ENCODE measurements around the gene SRP14.

The SRP14 gene

DNA sequence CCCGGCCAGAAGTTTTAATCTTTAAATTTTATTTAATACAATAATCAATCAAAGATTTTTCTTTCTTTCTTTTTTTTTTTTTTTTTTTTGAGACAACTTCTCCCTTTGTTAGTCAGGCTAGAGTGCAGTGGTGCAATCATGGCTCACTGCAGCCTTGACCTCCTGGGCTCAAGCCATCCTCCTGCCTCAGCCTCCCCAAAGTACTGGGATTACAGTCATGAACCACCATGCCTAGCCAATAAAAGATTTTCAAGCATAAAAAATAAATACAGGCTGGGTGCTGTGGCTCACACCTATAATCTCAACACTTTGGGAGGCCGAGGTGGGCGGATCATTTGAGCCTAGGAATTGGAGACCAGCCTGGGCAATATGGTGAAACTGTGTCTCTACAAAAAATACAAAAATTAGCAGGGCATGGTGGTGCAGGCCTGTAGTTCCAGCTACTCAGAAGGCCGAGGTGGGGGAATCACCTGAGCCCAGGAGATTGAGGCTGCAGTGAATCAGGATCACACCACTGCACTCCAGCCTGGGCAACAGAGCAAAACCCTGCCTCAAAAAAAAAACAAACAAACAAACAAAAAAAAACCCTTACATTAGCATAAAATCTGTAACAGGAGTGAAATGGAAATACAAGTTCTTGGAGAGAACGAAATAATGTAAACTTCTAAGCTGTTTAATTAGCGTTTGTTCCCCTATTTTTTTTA, 29.1 kb upstream of the SRP14 start:
- DNase-seq (ENCODE audit: low read depth in 3 of 3): no peak

DNA sequence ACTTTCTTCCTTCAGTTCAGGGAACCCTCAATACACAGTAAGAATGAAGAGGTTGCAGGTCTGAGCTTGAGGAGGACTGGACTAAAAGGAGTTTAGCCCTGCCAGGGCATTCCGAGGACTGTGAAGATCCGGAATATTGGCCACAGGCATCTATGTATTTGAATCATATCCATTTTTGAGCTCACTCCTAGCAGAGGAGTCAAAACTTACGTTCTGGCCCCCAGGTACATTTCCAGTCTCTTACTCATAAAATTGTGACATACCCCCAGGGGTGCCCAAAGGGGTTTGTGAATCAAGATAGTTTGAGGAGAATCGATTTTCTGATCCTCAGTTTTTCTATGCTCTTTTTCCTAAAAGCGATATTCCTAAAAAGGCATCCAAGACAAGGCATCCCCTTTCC, 27.6 kb upstream of the SRP14 start:
- no peak for DNase-seq (ENCODE audit: low read depth in 3 of 3)

DNA sequence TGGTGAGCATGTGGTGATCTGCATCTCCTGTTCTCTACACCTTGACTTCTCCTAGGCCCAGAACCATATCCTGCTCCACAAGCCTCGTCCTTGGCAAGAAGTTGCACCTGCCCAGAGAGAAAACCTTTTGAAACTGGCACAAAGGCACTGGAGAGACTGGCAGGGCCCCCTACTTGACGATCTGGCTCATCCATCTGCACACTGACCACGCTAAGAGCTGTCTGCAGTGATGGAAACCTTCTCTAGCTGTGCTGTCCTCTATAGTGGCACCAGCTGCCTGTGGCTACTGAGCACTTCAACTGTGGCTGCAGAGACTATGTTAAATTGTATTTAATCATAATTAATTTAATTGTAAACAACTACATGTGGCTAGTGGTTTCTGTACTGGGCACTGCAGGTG, 26.2 kb upstream of the SRP14 start:
- no peak for DNase-seq (ENCODE audit: low read depth in 3 of 3)

DNA sequence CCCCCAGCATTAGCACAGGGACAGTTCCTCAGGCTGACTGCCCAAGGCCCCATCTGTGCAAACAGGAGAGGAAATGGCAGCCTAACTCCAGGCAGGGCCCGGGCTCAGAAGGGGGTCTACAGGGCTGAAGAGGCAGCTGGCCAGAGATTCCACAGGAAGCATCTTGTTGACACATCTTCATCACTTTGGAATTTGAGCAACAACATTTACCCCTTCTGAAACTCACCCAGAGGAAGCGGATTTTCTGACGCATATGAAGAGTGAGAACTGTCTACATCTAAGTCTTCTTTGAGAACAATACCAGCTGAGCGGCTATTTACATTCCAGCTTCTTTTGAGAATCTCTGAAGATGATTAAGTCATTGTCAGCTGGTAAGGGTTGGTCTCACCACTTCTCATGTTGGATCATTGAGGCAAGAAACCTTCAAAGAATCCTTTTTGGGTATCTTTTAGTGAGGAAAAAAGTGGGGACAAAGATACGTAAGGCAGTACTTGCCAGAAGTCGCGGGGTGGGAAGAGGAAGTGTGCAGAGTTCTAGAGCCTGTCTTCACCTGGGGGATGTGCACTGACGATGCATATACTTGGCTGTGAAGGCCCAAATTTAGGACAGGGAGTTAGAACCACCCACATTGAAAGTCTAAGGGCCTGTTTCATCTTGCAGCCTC, 25.4 kb upstream of the SRP14 start:
- DNase-seq (ENCODE audit: low read depth in 3 of 3): no peak

DNA sequence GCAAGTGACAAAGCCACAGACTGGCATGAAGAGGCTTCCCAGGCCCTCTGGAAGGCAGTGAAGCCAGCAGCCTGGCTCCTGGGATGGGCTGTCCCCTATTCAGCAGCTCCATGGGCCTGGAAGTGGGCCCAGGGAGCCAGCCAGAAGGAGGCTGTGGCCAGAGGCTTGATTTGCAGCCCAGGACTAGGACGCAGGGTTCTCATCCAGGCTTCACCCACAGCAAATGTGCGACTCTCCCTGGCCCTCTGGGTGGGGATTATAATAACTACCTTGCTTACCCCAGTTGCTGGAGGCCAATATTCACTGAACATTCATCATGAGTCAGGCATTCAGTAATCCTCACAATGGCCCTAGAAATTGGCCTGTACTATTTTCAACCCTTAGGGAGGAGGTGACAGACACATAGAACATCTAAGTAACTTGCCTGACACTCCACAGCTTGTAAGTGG, 24.6 kb upstream of the SRP14 start:
- DNase-seq (ENCODE audit: low read depth in 3 of 3): no peak

DNA sequence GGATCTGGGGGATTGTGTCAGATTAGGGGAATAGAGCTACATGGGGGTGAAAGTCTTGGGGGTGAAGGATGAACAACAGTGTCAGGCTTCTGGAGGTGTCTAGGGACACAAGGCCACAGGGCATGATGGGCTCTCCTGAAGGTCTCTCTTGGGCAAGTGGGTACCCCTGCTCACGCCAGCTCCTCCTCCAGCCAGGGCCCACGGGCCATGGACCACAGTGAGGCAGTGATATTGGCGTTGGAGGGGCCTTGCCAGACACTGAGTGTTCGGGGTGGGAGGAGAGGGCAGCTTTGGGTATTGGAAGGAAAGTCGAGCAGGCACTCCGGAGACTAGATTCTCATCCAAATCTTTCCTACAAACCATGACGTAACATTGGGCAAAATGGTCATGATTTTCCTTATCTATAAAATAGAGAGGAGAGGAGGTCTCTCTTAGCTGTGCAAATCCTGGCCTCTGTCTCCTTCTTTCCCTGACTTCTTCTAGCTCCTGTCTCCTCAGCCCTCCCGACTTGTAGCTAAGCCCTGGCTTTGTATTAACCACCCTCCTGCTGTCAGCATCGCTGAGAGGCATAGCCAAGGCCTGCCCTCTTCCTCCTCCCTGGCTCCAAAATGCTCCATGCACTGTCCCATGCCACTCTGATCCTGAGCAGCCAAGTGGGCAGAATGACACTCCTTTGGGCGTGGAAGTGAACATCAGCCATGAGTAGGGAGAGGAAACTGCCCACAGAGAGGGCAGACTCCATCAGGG, 24.0 kb upstream of the SRP14 start:
- DNase-seq (ENCODE audit: low read depth in 3 of 3): no peak

DNA sequence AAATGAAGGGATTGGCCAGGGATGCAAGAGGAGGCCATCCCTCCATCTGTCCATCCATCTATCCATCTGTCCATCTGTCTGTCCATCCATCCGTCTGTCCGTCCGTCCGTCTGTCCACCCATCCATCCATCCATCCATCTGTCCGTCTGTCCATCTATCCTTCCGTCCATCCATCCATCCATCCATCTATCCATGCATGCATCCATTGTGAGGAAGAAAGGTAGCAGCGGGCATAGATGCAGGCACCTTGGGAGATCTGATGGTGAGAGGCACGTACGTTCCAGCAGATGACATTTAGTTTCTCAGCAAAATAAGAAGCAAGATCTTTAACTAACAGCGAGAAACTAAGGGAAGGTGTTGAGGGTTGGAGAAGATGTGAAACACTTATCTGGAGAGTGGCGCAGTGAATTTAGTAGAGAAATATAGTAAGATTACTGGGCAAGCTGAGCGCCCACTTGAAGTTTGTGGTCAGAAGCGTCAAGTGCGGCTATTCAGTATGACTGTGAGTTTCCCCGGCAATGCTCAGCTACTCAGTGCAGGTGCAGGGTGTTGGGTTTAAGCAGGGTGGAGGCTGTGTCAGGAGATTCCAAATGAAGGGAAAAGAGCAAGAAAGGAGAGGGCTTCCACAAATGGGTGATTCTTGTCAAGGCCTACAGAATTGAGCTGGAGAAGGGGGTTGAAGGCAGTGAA, 22.4 kb upstream of the SRP14 start:
- DNase-seq (ENCODE audit: low read depth in 3 of 3): no peak

DNA sequence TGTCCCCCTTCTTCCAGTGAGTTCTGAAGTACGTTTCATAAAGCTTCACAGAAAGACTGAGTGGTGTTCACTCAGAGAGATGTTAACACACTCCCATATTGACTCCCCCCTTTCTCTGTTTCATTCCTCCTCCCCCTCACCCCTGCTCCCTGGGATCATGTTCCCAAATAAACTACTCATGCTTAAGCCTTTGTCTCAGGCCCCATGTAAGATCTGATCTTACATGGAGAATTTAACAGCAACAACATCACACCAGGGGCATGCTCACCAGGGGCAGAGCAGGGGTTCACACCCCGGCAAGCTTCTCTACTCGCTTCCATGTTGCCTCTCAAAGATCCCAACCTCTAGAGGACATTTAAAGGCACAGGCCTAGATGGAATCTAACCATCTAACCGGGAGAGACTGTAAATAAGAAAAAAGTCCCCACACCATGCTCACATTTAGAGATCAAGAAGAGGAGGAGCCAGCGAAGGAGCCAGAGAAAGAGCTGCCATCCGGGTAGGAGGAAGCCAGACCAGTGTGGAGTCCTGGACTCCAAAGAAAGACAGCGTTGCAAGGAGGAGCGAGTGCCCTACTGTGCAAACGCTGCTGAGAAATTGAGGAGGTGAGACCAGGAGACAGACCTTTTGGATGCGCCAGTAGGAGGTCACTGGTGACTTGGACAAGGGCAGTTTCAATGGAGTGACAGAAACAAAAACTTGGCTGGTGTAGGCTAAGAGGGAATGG, 21.4 kb upstream of the SRP14 start:
- no peak for DNase-seq (ENCODE audit: low read depth in 3 of 3)

DNA sequence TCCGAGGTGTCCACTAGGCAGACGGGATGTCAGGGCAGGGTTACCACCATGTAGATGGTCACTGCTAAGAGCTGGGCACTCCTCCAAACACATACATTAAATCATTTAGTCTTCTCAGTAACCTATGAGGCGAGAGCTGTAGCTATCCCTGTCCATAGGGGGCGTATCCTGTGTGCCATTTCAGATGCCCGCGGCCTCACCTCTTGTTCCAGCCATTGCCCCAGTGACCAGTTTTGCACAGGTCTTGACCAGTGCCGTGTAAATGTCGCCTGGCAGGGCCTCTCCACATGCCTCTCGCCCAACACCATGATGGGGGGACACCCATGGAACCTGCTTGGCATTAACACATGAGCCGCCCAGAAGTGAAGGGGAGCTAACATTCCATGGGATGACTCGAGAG, 20.8 kb upstream of the SRP14 start:
- DNase-seq (ENCODE audit: low read depth in 3 of 3): no peak

DNA sequence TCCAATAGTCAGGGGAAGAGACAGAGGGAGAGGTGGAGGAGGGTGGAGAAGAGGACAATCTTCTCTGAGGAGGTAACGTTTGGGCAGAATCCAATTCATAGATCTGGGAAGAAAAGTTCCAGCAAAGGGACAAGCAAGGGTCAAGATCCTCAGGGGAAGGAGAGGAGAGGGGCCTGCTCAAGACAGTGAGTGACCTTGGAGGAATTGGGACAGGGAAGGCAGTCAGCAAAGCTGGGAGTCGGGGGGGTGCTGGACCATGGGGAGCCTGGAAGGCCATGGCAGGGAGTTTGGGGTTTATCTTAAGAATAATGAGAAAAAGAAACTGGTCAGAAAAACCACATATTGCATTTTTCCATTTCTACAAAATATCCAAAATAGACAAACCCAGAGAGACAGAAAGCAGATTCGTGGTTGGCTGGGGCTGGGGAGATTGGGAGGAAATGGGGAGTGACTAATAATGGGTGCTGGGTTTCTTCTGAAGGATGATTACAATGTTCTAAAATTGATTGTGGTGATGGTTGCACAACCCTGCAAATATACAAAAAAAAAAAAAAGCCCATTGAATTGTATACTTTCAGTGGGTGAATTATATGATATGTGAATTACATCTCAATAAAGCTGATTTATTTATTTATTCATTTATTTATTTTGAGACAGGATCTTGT, 19.6 kb upstream of the SRP14 start:
- DNase-seq (ENCODE audit: low read depth in 3 of 3): no peak

DNA sequence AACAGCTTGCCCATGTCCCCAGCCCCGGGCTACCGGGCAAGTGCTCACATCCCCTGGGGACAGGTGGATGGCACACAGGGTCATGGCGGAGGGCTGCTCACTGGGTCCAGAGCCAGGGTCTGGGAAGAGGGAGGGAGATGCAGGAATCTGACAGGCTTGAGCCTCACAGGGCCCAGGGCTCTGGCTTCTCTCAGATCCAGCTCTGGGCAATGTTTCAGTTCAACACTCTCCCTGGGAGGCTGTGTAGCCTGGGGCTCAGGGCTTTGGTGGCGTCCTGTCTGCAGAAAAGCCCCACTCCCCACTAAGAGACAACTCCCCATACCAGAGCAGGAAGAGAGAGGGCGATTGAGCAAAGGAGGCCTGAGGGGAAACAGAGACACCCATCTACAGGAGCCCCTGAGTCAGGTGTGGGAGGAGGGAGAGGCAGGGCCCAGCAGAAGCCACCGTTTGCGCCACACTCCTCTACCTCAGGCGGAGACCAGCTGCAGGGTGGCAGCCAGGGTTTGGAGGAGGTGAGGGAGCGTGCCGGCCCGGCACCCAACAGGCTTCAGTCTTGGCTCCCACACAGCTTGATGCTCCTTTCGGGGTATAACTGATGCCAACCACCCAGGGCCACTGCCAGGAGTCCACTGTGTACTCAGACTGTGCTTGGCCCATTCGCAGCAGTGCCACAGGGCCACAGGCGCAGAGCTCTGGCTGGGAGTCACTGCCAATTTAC, 16.8 kb upstream of the SRP14 start:
- no peak for DNase-seq (ENCODE audit: low read depth in 3 of 3)

DNA sequence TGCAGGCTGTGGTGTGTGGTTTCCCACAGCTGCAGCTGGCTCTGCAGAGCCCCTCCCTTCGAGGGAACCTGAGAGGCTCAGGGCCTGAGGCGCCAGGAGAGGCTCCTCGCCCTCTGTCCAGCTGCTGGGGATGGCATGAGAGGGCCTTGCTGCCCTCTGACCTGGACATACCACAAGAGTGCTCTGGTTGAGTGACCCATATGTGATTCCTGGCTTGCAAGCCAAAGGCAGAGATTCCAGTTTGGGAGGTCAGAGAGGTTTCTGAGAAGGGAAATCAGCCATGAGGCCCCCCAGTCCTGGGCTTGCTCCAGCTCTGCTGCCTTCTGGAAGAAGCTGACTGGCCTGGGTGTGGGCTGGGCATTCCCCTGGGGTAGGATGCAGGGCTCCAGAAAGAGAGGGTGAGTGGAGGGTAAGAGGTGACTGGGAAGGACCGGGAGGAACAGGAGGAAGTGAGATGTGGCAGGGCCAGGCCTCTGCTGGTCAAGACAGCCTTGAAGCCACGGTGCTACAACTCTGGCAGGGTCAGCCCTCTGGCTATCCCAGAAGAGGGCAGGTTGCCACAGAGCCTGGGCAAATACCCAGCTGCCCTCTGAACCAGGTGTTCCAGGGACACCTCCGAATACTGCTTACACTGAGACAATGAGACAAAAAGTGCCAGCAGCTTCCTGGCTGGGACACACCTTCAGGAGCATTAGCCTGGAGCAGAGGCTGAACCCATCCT, 16.0 kb upstream of the SRP14 start:
- no peak for DNase-seq (ENCODE audit: low read depth in 3 of 3)

DNA sequence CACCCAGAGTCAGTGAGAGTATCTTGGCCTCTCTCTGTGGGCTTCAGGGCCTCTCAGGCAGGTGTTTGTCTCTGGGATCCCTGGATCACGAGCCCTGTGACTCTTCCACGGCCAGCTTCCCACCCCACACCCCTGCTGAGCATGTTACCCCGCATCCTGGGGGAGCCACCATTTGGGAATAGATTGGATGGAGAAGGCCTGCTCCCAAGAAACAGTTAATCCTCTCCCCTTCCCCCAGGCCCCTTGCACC, 15.5 kb upstream of the SRP14 start:
- DNase-seq (ENCODE audit: low read depth in 3 of 3): no peak

DNA sequence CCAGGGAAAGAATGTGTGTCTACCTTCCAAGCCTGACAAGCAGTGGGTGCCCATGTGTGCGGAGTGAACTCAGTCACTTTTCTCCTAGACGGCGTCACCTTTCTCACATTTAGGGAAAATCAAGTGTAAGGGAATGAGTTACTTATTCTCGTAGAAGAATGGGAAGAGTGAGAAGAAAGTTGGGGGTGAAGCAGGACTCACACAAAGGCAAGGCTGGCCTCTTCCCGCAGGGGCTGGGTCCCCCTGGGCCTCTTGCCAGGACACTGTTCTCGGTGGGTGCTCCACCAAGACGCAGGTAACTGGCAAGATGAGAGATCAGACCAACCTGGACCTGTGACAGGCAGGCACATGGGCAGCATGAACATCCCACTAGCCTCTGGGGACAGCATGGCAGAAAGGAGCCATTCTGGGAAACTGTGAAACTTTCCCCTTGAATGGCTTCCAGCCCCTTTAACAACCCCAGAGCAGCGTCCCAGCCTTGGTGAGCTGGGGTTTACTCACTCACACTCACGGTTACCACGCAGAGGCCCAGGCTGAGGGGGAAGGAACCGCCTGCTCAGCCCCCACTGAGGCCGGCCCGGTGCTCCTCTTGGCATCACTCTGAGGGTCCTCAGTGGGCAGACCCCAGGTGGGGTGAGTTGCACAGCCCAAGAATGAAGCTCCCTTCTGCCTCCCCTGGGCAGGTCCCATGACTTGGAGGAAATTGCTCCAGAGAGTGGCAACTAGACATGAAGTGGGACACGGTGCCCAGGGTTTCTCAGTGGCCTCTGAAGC, 15.0 kb upstream of the SRP14 start:
- DNase-seq (ENCODE audit: low read depth in 3 of 3): no peak

DNA sequence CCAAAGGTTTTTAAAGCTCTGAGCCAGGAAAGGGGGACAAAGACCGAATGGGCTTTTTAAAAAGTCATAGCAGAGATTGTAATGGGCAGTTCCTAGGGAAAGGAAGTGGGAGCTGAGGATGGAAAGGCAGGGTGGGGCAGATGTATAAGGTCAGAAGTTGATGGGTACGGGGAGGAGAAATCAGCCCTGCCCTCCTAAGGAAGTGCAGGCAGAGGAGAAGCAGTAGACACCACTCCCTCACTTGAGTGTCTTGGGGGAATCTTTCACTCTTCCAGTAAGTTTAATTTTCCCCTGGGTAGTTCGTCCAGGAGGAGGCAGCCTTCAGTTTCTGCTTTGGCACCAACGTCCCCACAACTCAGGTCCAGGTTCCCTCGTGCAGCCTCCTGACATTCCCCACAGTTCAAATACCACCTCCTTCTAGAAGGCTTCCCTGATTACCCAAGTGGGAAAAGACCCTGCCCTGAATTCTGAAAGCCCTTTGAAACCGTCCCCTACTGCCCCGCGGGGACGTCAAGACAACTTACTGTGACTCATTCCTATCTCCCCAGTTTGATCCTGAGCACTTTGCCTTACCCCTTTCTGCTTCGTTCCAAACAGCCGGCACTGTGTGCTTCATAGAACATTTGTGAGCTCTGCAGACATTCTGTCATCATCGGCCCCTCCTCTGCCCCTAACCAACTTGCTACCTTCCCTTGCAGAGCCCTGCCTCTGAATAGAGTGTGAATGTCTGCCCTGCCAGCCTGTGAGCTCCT, 14.3 kb upstream of the SRP14 start:
- DNase-seq (ENCODE audit: low read depth in 3 of 3): no peak

DNA sequence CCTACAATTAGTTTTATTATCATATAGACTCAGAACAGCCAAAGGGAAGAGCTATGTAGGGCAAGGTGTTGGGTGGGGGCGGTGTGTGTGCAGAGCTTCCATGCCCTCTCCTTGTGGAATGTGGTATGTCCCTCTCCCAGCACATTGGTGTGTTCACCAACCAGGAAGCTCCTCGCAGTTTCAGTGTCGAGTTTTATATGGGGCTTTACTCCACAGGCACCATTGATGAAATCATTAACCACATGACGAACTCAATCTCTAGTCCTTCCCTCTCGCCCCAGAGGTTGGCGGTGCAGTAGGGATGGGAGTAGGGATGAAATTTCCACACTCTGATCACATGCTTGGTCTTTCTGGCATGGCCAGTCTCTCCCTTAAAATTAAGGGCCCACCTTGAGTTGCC, 13.6 kb upstream of the SRP14 start:
- no peak for DNase-seq (ENCODE audit: low read depth in 3 of 3)

DNA sequence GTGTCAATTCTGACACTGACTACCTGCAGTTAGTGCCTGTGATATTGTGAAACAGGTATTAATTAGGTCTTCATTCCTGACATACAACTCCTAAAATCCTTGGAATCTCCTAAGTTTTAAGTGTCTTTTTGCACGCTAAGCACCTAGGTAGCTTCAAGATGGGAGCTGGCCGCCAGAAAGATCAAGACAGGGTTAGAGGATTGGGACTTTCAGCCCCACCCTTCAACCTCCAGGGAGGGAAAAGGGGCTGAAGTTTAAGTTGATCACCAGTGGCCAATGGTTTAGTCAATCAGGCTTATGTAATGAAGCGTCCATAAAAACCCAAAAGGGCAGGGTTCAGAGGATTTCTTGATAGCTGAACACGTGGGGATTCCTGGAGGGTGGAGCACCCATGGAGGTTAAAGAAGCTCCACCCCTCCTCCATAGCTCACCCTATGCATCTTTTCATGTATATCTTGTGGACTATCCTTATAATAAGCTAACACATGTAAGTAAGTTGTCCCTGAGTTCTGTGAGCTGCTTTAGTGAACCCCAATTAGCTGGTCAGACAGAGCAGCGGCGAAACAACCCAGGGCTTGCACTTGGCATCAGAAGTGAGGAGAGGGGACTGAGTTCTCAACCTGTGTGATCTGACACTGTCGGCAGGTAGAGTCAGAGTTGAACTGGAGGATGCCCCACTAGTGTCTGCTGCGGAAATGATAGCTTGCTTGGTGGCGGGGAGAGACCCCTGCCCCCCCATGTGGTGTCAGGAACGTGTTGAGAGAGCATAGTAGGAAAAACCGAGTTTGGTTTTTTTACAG, 12.8 kb upstream of the SRP14 start:
- DNase-seq (ENCODE audit: low read depth in 3 of 3): no peak
